ENCODE data around the gene GPR135.

Gene GPR135

DNA sequence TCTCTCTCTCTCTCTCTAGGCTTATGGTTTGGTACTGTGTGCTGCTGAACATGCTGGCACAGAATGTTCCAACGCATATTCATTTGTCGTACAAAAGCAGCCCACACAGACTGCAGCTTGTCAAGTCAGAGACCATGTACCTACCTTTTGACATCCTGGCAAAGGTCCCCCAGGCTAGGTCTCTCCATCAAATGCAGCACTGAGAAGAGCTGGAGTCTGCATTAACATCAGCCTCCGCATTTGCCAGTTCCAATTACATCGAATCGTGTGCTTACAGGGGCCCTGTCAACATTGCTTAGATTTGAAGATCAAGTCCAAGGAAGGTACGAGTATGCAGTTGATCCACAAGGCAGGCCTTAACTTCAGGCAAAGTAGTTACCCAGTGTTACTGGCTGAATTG is 47.9 kb downstream of the GPR135 start:
- no peak overlapping the region for H3K9ac ChIP-seq
- H3K4me1 ChIP-seq (ENCODE audit: low read depth, poor library complexity, severe bottlenecking), result no peaks in the 10 kb centered on the region
- H4K20me1 ChIP-seq (ENCODE audit: insufficient read depth), result no peaks in the 10 kb centered on the region
- no peaks in the 10 kb centered on the region for H3K79me2 ChIP-seq (ENCODE audit: insufficient read depth, low read depth)
- H3K27ac ChIP-seq, result no peak overlapping the region
- H3K4me3 ChIP-seq (IDR thresholded peaks at IDR 0.05; ENCODE audit: insufficient read depth, low read depth, low read length), result no peak overlapping the region
- no peaks in the 10 kb centered on the region for H3K27me3 ChIP-seq (ENCODE audit: insufficient read depth, low read depth)
- no peak overlapping the region for H3K4me2 ChIP-seq
- H2AFZ ChIP-seq (ENCODE audit: low read depth), result no peak overlapping the region
- TF ChIP-seq, protein P1, sequence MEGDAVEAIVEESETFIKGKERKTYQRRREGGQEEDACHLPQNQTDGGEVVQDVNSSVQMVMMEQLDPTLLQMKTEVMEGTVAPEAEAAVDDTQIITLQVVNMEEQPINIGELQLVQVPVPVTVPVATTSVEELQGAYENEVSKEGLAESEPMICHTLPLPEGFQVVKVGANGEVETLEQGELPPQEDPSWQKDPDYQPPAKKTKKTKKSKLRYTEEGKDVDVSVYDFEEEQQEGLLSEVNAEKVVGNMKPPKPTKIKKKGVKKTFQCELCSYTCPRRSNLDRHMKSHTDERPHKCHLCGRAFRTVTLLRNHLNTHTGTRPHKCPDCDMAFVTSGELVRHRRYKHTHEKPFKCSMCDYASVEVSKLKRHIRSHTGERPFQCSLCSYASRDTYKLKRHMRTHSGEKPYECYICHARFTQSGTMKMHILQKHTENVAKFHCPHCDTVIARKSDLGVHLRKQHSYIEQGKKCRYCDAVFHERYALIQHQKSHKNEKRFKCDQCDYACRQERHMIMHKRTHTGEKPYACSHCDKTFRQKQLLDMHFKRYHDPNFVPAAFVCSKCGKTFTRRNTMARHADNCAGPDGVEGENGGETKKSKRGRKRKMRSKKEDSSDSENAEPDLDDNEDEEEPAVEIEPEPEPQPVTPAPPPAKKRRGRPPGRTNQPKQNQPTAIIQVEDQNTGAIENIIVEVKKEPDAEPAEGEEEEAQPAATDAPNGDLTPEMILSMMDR (conservative IDR thresholded peaks at IDR 0.05; ENCODE audit: low read depth, low read length), result no peak
- H3K36me3 ChIP-seq (ENCODE audit: insufficient read depth), result no peaks in the 10 kb centered on the region

DNA sequence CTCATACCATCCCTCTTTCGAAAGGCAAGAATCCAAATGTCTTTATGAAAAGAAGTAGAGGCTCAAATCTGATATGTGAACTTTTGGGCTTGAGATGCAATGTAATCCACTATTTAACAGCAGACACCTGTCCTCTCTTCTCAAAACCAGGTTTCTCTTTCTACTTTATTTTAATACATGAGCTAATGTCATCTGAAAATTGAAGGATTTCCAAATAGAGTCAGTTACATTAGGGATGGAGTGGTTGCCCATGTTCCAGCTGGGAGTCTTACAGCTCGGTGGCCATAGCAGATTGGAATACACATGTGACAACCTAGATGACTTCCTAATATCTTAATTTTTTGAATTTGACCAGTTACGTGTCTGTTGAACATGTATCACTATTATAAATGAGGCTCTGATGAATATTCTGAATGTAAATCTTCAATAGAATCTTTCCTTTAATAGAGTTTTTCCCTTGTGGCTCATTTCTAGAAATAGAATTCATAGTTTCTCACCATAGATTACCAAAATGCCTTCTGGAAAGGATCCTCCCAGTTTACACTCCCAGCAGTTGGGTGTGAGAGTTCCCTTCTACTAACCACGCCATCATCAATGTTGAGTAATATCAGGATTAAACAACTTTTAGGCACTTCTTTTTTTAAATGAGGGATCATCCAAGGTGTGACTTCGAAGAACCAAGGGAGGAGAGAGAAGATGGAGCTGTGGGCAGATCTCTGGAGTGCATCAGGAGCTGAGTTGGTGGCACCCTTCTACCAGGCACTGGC is 49.2 kb downstream of the GPR135 start:
- H3K79me2 ChIP-seq (ENCODE audit: insufficient read depth, low read depth), result no peaks in the 10 kb centered on the region
- H3K4me1 ChIP-seq (ENCODE audit: low read depth, poor library complexity, severe bottlenecking), result no peaks in the 10 kb centered on the region
- no peak overlapping the region for H3K4me2 ChIP-seq
- TF ChIP-seq, protein P1 (conservative IDR thresholded peaks at IDR 0.05; ENCODE audit: low read depth, low read length), result no peak
- H3K27ac ChIP-seq, result no peak overlapping the region
- no peak overlapping the region for H3K4me3 ChIP-seq (IDR thresholded peaks at IDR 0.05; ENCODE audit: insufficient read depth, low read depth, low read length)
- H2AFZ ChIP-seq (ENCODE audit: low read depth), result no peak overlapping the region
- no peaks in the 10 kb centered on the region for H3K27me3 ChIP-seq (ENCODE audit: insufficient read depth, low read depth)
- H3K36me3 ChIP-seq (ENCODE audit: insufficient read depth), result no peaks in the 10 kb centered on the region
- no peaks in the 10 kb centered on the region for H4K20me1 ChIP-seq (ENCODE audit: insufficient read depth)
- H3K9ac ChIP-seq, result no peak overlapping the region
